Bronchial epithelial cell (primary cell): Measurements from ENCODE around the gene TWIST2. TPM values are rescaled to one million over a fixed set of nuclear protein-coding genes. Genes with fewer than 3 reads are reported as not detected.

Experiments used
- DNase-seq: peaks from one replicate; pipeline ENCODE4 v3.0.0-alpha.2; 2010; ENCODE audit warnings: low read depth
- FAIRE-seq: peaks from 2 replicates; lab custom pipeline; 2011; peaks lifted over from hg19 to GRCh38; lab: Jason Lieb, UNC
- H3K27me3 ChIP-seq: 2 replicates; pipeline ENCODE4 v1.5.1; 2011; ENCODE audit warnings: low read length; ENCODE audit not compliant: control insufficient read depth, insufficient read depth
- H3K36me3 ChIP-seq: 2 replicates; pipeline ENCODE4 v1.5.1; 2011; ENCODE audit warnings: low read length; ENCODE audit not compliant: control insufficient read depth, insufficient read depth
- H3K4me3 ChIP-seq: 2 replicates; pipeline ENCODE4 v1.5.1; 2011; ENCODE audit warnings: mild to moderate bottlenecking, low read depth, low read length, control low read depth
- total RNA-seq: library from RNA; depleted of rRNA; stranded (reverse); fragments of >200 nt; gene quantifications from 2 replicates; pipeline ENCODE4 v1.2.1, GENCODE V29; 2014
- TF ChIP-seq, protein P1 (sequence below): IDR thresholded peaks from 2 replicates; pipeline ENCODE4 v1.5.1; 2011; ENCODE audit warnings: mild to moderate bottlenecking, moderate library complexity, low read length, control low read depth, inconsistent platforms; ENCODE audit not compliant: insufficient read depth, severe bottlenecking

TWIST2 gene
- total RNA-seq, 1 donor from 2014 or later = 7.4 TPM

DNA sequence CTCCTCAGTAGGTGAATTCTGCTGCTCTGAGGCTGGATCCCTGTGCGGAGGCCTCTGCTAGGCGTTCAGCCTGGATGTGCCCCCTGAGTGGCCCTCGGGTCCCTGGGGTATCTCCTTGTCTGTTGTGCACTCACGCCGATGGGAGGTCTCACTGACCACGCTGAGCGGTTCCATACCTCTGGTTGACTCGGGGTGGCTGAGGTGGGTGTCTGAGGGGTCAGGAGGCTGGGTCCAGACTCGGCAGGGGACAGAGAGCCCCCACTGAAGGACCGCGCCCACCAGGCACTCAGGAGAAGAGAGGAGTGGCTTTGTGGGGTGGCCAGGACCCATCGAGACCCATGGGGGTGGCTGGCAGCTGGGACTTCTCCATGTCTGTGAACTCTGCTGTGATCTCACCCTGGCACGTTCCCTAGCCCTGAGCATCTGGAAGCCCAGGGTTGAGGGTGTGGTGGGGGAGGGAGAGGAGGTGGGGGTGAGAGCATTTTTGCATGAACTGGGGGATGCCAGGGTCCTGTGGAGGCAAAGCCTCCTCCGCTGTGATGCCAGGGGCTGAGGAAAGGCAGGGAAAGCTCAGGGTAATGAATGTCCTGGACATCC is 53.7 kb downstream of the TWIST2 start:
- Histone ChIP-seq H3K36me3 (no peaks in the 10 kb centered on the region), H3K4me3 (no peak overlapping the region), H3K27me3 (no peaks in the 10 kb centered on the region)
- TF ChIP-seq, protein P1, sequence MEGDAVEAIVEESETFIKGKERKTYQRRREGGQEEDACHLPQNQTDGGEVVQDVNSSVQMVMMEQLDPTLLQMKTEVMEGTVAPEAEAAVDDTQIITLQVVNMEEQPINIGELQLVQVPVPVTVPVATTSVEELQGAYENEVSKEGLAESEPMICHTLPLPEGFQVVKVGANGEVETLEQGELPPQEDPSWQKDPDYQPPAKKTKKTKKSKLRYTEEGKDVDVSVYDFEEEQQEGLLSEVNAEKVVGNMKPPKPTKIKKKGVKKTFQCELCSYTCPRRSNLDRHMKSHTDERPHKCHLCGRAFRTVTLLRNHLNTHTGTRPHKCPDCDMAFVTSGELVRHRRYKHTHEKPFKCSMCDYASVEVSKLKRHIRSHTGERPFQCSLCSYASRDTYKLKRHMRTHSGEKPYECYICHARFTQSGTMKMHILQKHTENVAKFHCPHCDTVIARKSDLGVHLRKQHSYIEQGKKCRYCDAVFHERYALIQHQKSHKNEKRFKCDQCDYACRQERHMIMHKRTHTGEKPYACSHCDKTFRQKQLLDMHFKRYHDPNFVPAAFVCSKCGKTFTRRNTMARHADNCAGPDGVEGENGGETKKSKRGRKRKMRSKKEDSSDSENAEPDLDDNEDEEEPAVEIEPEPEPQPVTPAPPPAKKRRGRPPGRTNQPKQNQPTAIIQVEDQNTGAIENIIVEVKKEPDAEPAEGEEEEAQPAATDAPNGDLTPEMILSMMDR = no peak
- no peak for DNase-seq
- FAIRE-seq = no peak

DNA sequence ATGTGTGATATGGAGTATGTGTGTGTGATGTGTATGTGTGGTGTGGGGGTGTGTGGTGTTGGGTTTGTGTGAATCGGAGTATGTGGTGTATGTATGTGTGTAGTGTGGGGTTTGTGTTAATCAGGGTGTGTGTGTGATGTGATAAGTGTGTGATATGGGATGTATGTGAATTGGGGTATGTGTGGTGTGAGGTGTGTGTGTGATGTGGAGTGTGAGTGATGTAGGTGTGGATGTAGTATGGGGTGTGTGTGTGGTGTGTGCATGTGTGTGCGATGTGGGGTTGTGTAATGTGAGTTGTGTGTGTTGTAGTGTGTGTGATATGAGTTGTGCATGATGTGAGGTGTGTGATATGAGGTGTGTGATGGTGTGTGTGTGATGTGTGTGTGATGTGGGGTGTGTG is 54.4 kb downstream of the TWIST2 start:
- Histone ChIP-seq H3K36me3 (no peaks in the 10 kb centered on the region), H3K4me3 (no peak overlapping the region), H3K27me3 (no peaks in the 10 kb centered on the region)
- FAIRE-seq = no peak
- TF ChIP-seq, protein P1 = no peak
- no peak for DNase-seq

DNA sequence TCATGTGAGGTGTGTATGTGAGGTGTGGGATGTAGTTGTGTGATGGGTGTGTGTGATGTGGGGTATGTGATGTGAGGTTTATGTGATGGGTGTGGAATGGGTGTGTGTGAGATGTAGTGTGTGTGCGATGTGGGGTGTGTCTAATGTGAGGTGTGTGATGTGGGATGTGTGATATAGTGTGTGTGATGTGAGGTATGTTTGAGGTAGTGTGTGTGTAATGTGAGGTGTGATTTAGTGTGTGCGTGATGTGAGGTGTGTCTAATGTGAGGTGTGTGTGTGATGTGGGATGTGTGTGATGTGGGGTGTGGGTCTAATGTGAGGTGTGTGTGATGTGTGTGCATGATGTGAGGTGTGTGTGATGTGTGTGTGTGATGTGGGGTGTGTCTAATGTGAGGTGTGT is 55.3 kb downstream of the TWIST2 start:
- Histone ChIP-seq H3K27me3 (no peaks in the 10 kb centered on the region), H3K4me3 (no peak overlapping the region), H3K36me3 (no peaks in the 10 kb centered on the region)
- TF ChIP-seq, protein P1 = no peak
- DNase-seq = no peak
- FAIRE-seq = no peak

DNA sequence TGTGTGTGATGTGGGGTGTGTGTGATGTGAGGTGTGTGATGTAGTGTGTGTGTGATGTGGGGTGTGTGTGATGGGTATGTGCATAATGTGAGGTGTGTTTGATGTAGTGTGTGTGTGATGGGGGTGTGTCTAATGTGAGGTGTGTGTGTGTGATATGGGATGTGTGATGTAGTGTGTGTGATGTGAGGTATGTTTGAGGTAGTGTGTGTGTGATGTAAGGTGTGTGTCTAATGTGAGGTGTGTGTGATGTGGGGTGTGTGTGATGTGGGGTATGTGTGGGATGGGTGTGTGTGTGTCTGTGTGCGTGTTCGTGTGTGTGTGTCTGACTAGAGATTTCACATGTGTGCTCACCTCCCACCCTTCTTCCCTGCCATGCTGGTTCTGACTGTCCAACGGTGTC is 56.3 kb downstream of the TWIST2 start:
- TF ChIP-seq, protein P1 = no peak
- no peak overlapping the region for H3K4me3 ChIP-seq
- no peak for FAIRE-seq
- no peaks in the 10 kb centered on the region for H3K27me3 ChIP-seq
- DNase-seq = no peak
- H3K36me3 ChIP-seq = no peaks in the 10 kb centered on the region

DNA sequence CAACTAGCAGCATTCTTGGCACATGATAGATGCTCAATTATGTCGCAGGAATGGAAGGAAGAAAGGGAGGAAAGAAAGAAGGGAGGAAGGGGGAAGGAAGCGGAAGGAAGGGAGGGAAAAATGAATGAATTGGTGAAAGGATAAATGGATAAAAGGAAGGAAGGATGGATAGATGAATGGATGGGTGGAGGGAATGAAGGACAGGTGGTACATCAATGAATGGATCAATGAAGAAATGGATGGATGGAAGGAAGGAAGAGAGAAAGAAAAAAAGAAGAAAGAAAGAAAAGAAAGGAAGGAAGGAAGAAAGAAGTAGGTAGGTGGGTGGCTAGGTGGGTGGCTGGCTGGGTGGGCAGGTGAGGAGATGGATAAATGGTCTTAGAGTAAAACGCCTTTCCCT is 56.8 kb downstream of the TWIST2 start:
- DNase-seq = no peak
- no peak for FAIRE-seq
- Histone ChIP-seq H3K4me3 (no peak overlapping the region), H3K36me3 (no peaks in the 10 kb centered on the region), H3K27me3 (no peaks in the 10 kb centered on the region)
- TF ChIP-seq, protein P1 = no peak

DNA sequence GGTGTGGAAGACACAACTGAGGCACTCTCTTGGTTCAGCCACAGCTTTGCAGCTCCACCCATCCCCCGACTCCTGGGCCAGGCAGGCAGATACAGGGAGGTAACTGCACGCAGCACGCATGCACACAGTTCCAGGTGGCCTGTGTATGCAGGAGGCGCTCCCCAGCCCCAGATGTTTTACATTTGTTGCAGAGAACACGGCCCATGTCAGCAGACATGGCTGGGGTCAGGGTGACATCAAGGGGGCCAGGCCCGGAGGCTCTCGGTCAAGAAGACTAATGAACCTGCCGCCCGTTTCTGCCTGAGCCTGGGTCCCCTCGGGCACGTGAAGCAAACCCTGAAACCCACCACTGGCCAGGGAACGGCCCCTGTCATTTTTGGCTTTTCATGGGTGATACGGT is 57.3 kb downstream of the TWIST2 start:
- H3K36me3 ChIP-seq = no peaks in the 10 kb centered on the region
- no peaks in the 10 kb centered on the region for H3K27me3 ChIP-seq
- TF ChIP-seq, protein P1 = no peak
- no peak for FAIRE-seq
- H3K4me3 ChIP-seq = no peak overlapping the region
- DNase-seq = no peak
